CD8-positive, alpha-beta memory T cell (primary cell): ENCODE data around the gene ZSCAN26. TPM values are rescaled to one million over a fixed set of nuclear protein-coding genes. Genes with fewer than 3 reads are reported as not detected.

Source experiments
- CTCF ChIA-PET: fragments of 350-600 bp; sonication (Branson Sonifier 250); formaldehyde crosslinking; loops from one replicate; lab custom pipeline; 2021; ENCODE audit warnings: antibody characterized with exemption; lab: Charles Lee
- POLR2A ChIA-PET: fragments of 350-600 bp; sonication (Branson Sonifier 250); formaldehyde crosslinking; loops from one replicate; lab custom pipeline; 2021; ENCODE audit warnings: antibody characterized with exemption; lab: Charles Lee
- DNase-seq, 5 donors: peaks; one replicate each; pipeline versions ENCODE4 v3.0.0 to v3.0.0-alpha.2; 2020 to 2022; ENCODE audit warnings: mixed read lengths in 1 of 5
- H3K27ac ChIP-seq: one replicate; pipeline ENCODE4 v1.7.0; 2013; ENCODE audit warnings: low read depth, mild to moderate bottlenecking, low read length, moderate library complexity
- H3K27me3 ChIP-seq: 2 replicates; pipeline ENCODE4 v1.7.0; 2013; ENCODE audit warnings: low read length, mild to moderate bottlenecking; ENCODE audit not compliant: insufficient read depth, poor library complexity, severe bottlenecking
- H3K36me3 ChIP-seq: 2 replicates; pipeline ENCODE4 v1.7.0; 2013; ENCODE audit warnings: mild to moderate bottlenecking, low read length, moderate library complexity; ENCODE audit not compliant: insufficient read depth
- H3K4me1 ChIP-seq: 2 replicates; pipeline ENCODE4 v1.7.0; 2013; ENCODE audit warnings: mild to moderate bottlenecking, low read length, moderate library complexity; ENCODE audit not compliant: insufficient read depth
- H3K4me3 ChIP-seq: 2 replicates; pipeline ENCODE4 v1.7.0; 2013; ENCODE audit warnings: mild to moderate bottlenecking, low read length
- H3K9me3 ChIP-seq: 2 replicates; pipeline ENCODE4 v1.7.0; 2013; ENCODE audit warnings: mild to moderate bottlenecking, low read length
- H3K27ac Mint-ChIP-seq, 8 donors: one replicate each; pipeline ENCODE4 v1.8.0; 2020 to 2021; ENCODE audit warnings: mixed read lengths in 8 of 8, mild to moderate bottlenecking in 6 of 8, inconsistent platforms in 3 of 8, moderate library complexity in 3 of 8
- H3K27me3 Mint-ChIP-seq, 2 donors: one replicate each; pipeline ENCODE4 v1.8.0; 2020 to 2021; ENCODE audit warnings: mixed read lengths in 2 of 2, mild to moderate bottlenecking in 1 of 2, moderate library complexity in 1 of 2
- H3K36me3 Mint-ChIP-seq, 3 donors: one replicate each; pipeline ENCODE4 v1.8.0; 2020 to 2021; ENCODE audit warnings: mixed read lengths in 3 of 3, inconsistent platforms in 1 of 3, mild to moderate bottlenecking in 1 of 3
- H3K4me1 Mint-ChIP-seq, 3 donors: one replicate each; pipeline ENCODE4 v1.8.0; 2020 to 2021; ENCODE audit warnings: mixed read lengths in 3 of 3, inconsistent platforms in 1 of 3, mild to moderate bottlenecking in 1 of 3
- H3K4me3 Mint-ChIP-seq, 7 donors: one replicate each; pipeline ENCODE4 v1.8.0; 2020 to 2021; ENCODE audit warnings: mixed read lengths in 7 of 7, mild to moderate bottlenecking in 6 of 7, moderate library complexity in 4 of 7, inconsistent platforms in 2 of 7
- H3K9me3 Mint-ChIP-seq, 5 donors: one replicate each; pipeline ENCODE4 v1.8.0; 2020 to 2022; ENCODE audit warnings: mixed read lengths in 5 of 5, mild to moderate bottlenecking in 3 of 5, moderate library complexity in 2 of 5, inconsistent platforms in 1 of 5
- polyA plus RNA-seq: library from polyadenylated mRNA; unstranded; fragments of 300-500 nt; fragmentation: Illumina TruSeq; gene quantifications from one replicate; pipeline ENCODE4 v1.2.3, GENCODE V29; 2021
- total RNA-seq, 2 experiments: library from RNA; stranded (reverse); gene quantifications; one replicate each; pipeline ENCODE4 v1.2.3, GENCODE V29; 2021

Gene ZSCAN26
- total RNA-seq (1 to 10 TPM; 5.6 to 6.4 TPM), polyA plus RNA-seq (15.8 TPM)

DNA sequence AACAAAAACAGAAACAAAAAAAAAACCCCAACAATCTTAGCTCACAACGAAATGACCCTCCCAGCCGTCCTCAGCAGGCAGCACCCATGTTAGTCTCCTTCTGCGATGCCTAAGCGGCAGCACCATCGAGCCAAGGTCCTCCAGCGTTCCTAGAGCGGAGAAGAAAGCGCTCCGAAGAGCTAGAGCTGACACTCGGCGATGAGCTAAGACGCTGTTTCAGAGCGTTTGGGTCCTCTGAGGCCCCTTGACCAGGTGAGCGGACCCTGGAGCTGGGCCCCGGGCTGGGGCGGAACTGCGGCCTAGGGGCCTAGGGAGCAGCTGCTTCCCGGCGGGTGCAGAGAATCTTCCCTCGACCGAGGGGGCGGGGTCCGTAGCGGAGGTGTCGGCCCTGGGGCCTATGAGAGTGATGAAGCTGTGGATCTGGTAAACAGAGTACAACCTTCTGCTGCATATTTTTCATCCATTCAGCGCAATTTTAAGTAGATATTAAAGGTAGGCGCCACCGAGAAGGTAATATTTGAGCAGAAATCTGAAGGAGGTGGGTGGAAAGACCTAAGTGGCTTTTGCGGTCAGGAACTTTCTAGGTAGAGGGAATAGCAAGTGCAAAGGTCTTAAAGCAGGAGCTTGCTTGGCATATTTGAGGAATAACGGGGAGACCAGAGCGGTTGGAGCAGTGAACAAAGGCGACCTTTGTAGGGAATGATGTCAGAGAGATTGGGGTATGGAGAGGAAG, at the start of gene ZSCAN26:
TSS of gene ZSCAN26 (plus strand) at position 182 of the 733 bp plus-strand sequence. CDS start 4,777 bp downstream, outside the sequence.
- H3K27ac Mint-ChIP-seq = no peak within 1 kb of the TSS
- POLR2A ChIA-PET = interaction anchor here (0.5 to 1.9 kb wide), 12 partner anchors 9 to 1734 kb away, joined by 3 to 18 read pairs (median 5); partner anchors contain the start of genes PGBD1, ZKSCAN3, ZKSCAN4 and ZKSCAN8

DNA sequence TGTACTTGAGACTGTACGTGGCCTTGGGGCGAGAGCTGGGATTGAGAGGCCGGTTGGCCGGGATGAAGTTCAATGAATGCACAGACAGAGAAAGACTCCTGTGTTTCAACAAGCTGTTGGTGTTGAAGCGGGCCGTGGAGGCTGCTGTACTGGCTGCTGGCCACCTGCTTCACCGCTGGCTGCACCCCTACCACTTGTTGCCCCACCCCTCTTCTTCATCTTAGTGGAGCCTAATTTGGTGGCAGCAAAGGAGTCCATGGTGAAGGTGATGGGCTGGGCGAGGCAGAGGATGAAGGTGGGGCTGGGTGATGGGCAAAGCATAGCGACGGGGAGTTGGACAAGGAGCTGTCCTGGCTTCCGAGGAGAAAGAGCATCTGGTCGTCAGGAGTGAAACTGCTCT, 49.1 kb upstream of the ZSCAN26 start:
- Histone ChIP-seq H3K27ac (peak overlapping the region; percentile 71), H3K4me3 (peak overlapping the region; percentile 17), H3K9me3 (no peaks in the 10 kb centered on the region), H3K27me3 (peaks cover 23% of the 10 kb centered on the region), H3K4me1 (peaks cover 7% of the 10 kb centered on the region), H3K36me3 (no peaks in the 10 kb centered on the region)
- Mint-ChIP-seq H3K4me3 (peak overlapping the region; percentile 52 to 81 (median 76)), H3K27ac (no peak overlapping the region), H3K9me3 (peaks cover 0 to 6% (median 0%) of the 10 kb centered on the region in 5 donors), H3K36me3 (no peaks in the 10 kb centered on the region), H3K4me1 (peaks cover 9 to 11% (median 9%) of the 10 kb centered on the region in 3 donors), H3K27me3 (peaks cover 67 to 91% of the 10 kb centered on the region in 2 donors)
- ChIA-PET CTCF (no interaction called here), POLR2A (no interaction called here)
- DNase-seq = no peak

More for the DNA sequence above, at the start of gene ZSCAN26:
- peak; percentile 55 to 91 (median 83) for DNase-seq
- Histone ChIP-seq H3K27me3 (no peaks in the 10 kb centered on the region), H3K9me3 (no peaks in the 10 kb centered on the region), H3K4me1 (peaks cover 18% of the 10 kb centered on the region), H3K36me3 (peaks cover 5% of the 10 kb centered on the region), H3K27ac (peak within 1 kb of the TSS; percentile 81), H3K4me3 (peak within 1 kb of the TSS; percentile 90)
- Mint-ChIP-seq H3K9me3 (no peaks in the 10 kb centered on the region), H3K4me3 (no peak within 1 kb of the TSS), H3K36me3 (peaks cover 0 to 8% (median 2%) of the 10 kb centered on the region in 3 donors), H3K27me3 (peaks cover 0 to 4% of the 10 kb centered on the region in 2 donors), H3K4me1 (peaks cover 14 to 20% (median 17%) of the 10 kb centered on the region in 3 donors)
- CTCF ChIA-PET = interaction anchor here (0.9 to 3.7 kb wide), 7 partner anchors 13 to 143 kb away, joined by 3 to 22 read pairs (median 3); partner anchors contain the start of genes ZKSCAN4, ZKSCAN8 and ZSCAN16

- Mint-ChIP-seq H3K9me3 (peaks cover 0 to 1% (median 0%) of the 10 kb centered on the region in 5 donors), H3K27me3 (peaks cover 67 to 91% of the 10 kb centered on the region in 2 donors), H3K4me3 (peak overlapping the region; percentile 76 to 90 (median 81)), H3K4me1 (peaks cover 4 to 8% (median 7%) of the 10 kb centered on the region in 3 donors), H3K27ac (peak overlapping the region in 3 of 8 donors; percentile 30 to 51 (median 43)), H3K36me3 (no peaks in the 10 kb centered on the region)
- peak overlapping the region; percentile 71 for H3K27ac ChIP-seq
- H3K4me1 ChIP-seq = peaks cover 7% of the 10 kb centered on the region
- no peaks in the 10 kb centered on the region for H3K9me3 ChIP-seq
- CTCF ChIA-PET = no interaction called here
- H3K4me3 ChIP-seq = peak overlapping the region; percentile 17
- POLR2A ChIA-PET = interaction anchor here (0.6 to 1.1 kb wide), 2 partner anchors 180 to 240 kb away, joined by 3 to 9 read pairs; no protein-coding TSS in a partner anchor
- H3K36me3 ChIP-seq = no peaks in the 10 kb centered on the region
- peak in 3 of 5 donors; percentile 9 to 54 (median 16) for DNase-seq
- H3K27me3 ChIP-seq = peaks cover 25% of the 10 kb centered on the region
Observed at GRCh38 chr6:28218312-28219248, 48.4 kb upstream of the ZSCAN26 start.

DNA sequence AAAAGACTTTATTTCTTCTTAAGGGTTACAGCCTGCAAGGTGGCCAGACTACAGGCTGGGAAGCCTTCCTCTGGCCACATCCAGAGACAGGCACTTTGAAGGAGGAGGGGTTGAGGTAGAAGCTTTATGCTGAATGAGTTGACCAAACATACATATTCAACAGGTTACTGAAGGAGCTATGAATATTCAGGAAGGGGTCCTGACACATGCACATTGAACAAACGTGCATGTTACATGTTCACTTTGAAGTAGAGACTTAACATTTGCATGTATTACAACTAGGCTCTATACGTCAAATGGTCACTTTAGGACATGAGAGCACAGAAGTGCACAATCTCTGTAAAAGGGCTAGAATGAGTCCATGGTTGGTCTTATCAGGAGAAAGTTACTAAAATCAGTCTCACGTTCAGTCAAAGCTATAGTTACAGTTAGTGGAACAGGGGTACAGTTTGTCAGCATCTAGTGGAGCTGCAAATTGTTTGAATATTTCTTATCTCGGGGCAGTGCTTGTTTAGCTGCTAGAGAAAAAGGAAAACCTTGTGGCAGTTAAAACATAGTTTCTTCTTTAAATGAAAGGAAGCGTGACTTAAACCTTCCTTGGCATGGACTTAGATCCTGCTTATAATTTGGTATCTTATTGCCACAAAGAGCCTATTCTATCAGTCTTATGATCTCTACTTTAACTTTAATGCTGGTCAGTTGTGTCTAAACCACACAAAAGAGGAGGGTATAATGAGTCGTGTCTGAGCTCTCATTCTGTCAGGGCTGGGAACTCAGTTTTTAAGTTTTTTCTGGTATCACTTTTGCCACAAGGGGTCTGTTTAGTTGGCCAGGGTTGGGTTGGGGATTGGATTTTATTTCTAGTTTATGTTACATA, 46.4 kb upstream of the ZSCAN26 start:
- ChIA-PET CTCF (interaction anchor here (1.2 kb wide), 1 partner anchor 136 kb away, joined by 3 read pairs; no protein-coding TSS in a partner anchor), POLR2A (no interaction called here)
- H3K36me3 ChIP-seq = no peaks in the 10 kb centered on the region
- H3K27ac Mint-ChIP-seq = no peak overlapping the region
- H3K27ac ChIP-seq = no peak overlapping the region
- H3K27me3 Mint-ChIP-seq = peaks cover 53 to 77% of the 10 kb centered on the region in 2 donors
- H3K4me1 ChIP-seq = peaks cover 7% of the 10 kb centered on the region
- H3K9me3 Mint-ChIP-seq = no peaks in the 10 kb centered on the region
- H3K4me3 ChIP-seq = no peak overlapping the region
- H3K27me3 ChIP-seq = peaks cover 15% of the 10 kb centered on the region
- no peak for DNase-seq
- H3K4me3 Mint-ChIP-seq = peak overlapping the region in 1 of 7 donors; percentile 37
- peaks cover 16 to 17% (median 16%) of the 10 kb centered on the region in 3 donors for H3K4me1 Mint-ChIP-seq
- no peaks in the 10 kb centered on the region for H3K9me3 ChIP-seq
- peaks cover 0 to 3% (median 0%) of the 10 kb centered on the region in 3 donors for H3K36me3 Mint-ChIP-seq

- peaks cover 0 to 25% (median 0%) of the 10 kb centered on the region in 3 donors for H3K36me3 Mint-ChIP-seq
- peaks cover 35 to 42% of the 10 kb centered on the region in 2 donors for H3K27me3 Mint-ChIP-seq
- H3K9me3 Mint-ChIP-seq = no peaks in the 10 kb centered on the region
- ChIA-PET CTCF (no interaction called here), POLR2A (interaction anchor here (0.7 to 1.0 kb wide), 2 partner anchors 63 to 83 kb away, joined by 3 to 5 read pairs; partner anchors contain the start of gene ZKSCAN8)
- peaks cover 13% of the 10 kb centered on the region for H3K27me3 ChIP-seq
- H3K4me1 Mint-ChIP-seq = peaks cover 22 to 27% (median 22%) of the 10 kb centered on the region in 3 donors
- peak overlapping the region in 6 of 8 donors; percentile 63 to 94 (median 88) for H3K27ac Mint-ChIP-seq
- no peaks in the 10 kb centered on the region for H3K4me1 ChIP-seq
- peak overlapping the region; percentile 61 for H3K4me3 ChIP-seq
- H3K27ac ChIP-seq = peak overlapping the region; percentile 56
- no peaks in the 10 kb centered on the region for H3K9me3 ChIP-seq
- no peak for DNase-seq
- H3K36me3 ChIP-seq = no peaks in the 10 kb centered on the region
- peak overlapping the region; percentile 91 to 99 (median 95) for H3K4me3 Mint-ChIP-seq
Observed at GRCh38 chr6:28224131-28225055, 42.5 kb upstream of the ZSCAN26 start.

DNA sequence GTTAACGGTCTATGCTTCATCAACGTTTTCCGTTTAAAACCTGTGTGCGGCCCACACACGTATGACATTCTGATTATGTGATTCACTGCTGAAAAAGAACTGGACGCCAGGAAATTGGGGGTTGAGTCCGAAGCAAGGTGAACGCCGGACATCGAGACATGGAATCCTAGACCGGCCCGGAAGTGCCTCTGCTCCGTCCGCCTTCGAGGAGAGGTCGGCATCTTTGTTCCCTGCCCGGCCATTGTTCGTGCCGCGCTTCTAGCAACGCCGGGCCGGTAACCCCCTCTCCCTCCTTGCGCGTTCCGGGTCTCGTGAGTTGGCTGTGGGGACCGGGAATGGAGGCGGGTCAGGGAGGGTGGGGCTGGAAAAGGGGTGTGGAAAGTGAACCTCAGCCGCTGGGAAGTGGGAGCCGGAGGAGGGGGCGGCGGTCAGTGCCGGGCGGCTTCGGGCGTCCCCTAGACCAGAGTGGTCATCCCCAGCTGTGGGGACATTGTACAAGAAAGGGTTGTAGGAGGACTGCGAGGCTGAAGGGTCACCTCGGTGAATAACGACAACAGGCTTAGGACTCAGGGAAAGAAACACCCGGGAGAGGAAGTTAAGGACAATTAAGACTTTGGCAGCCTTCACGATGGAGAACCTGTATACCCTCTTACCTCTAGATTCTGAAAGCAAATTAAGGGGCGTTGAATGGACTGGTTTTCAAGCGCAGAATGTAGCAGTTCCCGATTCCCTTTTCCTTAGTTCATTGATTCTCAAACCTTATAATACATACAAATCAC, 41.7 kb upstream of the ZSCAN26 start, which contains the start of gene ZSCAN9:
TSS of gene ZSCAN9 (plus strand) at position 220 of the 779 bp plus-strand sequence. CDS start 1,810 bp downstream, outside the sequence.
- ChIA-PET POLR2A (no interaction called here), CTCF (no interaction called here)
- H3K27ac ChIP-seq = peak within 1 kb of the TSS; percentile 56
- no peaks in the 10 kb centered on the region for H3K9me3 Mint-ChIP-seq
- H3K4me3 ChIP-seq = peak within 1 kb of the TSS; percentile 61
- H3K27me3 ChIP-seq = peaks cover 12% of the 10 kb centered on the region
- H3K4me1 ChIP-seq = no peaks in the 10 kb centered on the region
- H3K4me1 Mint-ChIP-seq = peaks cover 22 to 27% (median 22%) of the 10 kb centered on the region in 3 donors
- peaks cover 0 to 29% (median 3%) of the 10 kb centered on the region in 3 donors for H3K36me3 Mint-ChIP-seq
- peak within 1 kb of the TSS in 7 of 8 donors; percentile 69 to 94 (median 88) for H3K27ac Mint-ChIP-seq
- H3K4me3 Mint-ChIP-seq = peak within 1 kb of the TSS; percentile 91 to 99 (median 95)
- H3K36me3 ChIP-seq = no peaks in the 10 kb centered on the region
- H3K9me3 ChIP-seq = no peaks in the 10 kb centered on the region
- H3K27me3 Mint-ChIP-seq = peaks cover 27 to 34% of the 10 kb centered on the region in 2 donors
- peak in 3 of 5 donors; percentile 19 to 62 (median 43) for DNase-seq
